ENCODE results near the gene RASA2. TPM values are rescaled to one million over a fixed set of nuclear protein-coding genes. Genes with fewer than 3 reads are reported as not detected.

Gene RASA2
- total and polyA plus RNA-seq, 2 experiments from 2014 or later = 16.6 to 28.6 TPM

GRCh38 chr3:141514382-141514781 lies 27.6 kb downstream of the RASA2 start:
- Histone ChIP-seq H3K4me3 (no peak overlapping the region), H3K4me2 (no peak overlapping the region), H3K4me1 (ENCODE audit: insufficient read depth) (no peaks in the 10 kb centered on the region), H2AFZ (no peak overlapping the region), H3K9me2 (ENCODE audit: insufficient read depth) (no peaks in the 10 kb centered on the region), H3K27ac (ENCODE audit: low read depth) (no peak overlapping the region), H4K20me1 (replicated peaks; ENCODE audit: insufficient read depth) (no peaks in the 10 kb centered on the region), H3K36me3 (ENCODE audit: insufficient read depth) (peaks cover 8% of the 10 kb centered on the region; the same call in 1 of the 2 replicates), H3F3A (replicated peaks; ENCODE audit: low read depth) (no peaks in the 10 kb centered on the region), H3K79me2 (replicated peaks; ENCODE audit: insufficient read depth) (peaks cover 17% of the 10 kb centered on the region), H3K27me3 (ENCODE audit: insufficient read depth) (no peaks in the 10 kb centered on the region)
- H3K36me3 Mint-ChIP-seq (ENCODE audit: low read depth) = peaks cover 26% of the 10 kb centered on the region
- H3K4me1 Mint-ChIP-seq = no peaks in the 10 kb centered on the region
- ATAC-seq (no peak), DNase-seq (ENCODE audit: low spot score) (no peak)
- H3K4me3 Mint-ChIP-seq = no peak overlapping the region
- no peak overlapping the region for H3K27ac Mint-ChIP-seq
- TF ChIP-seq CTCF (conservative IDR thresholded peaks at IDR 0.05; ENCODE audit: low read depth in 2 of 2) (no peak), POLR2AphosphoS5 (IDR thresholded peaks at IDR 0.05; ENCODE audit: low read depth) (no peak), STAT1 (IDR thresholded peaks at IDR 0.05; ENCODE audit: unreplicated experiment) (no peak), ZNF114 (CRISPR knock-in tag; IDR thresholded peaks at IDR 0.05) (no peak), ETS1 (IDR thresholded peaks at IDR 0.05) (no peak), ZNF331 (CRISPR knock-in tag; IDR thresholded peaks at IDR 0.05; ENCODE audit: low read depth) (no peak), EZH2 (IDR thresholded peaks at IDR 0.05; ENCODE audit: low read depth, unreplicated experiment) (no peak), REST (IDR thresholded peaks at IDR 0.05; ENCODE audit: unreplicated experiment) (no peak), CREB1 (CRISPR knock-in tag; IDR thresholded peaks at IDR 0.05; ENCODE audit: low read depth) (no peak), ZNF462 (CRISPR knock-in tag; IDR thresholded peaks at IDR 0.05) (no peak), NANOG (IDR thresholded peaks at IDR 0.05; ENCODE audit: borderline replicate concordance) (no peak), JUNB (IDR thresholded peaks at IDR 0.05; ENCODE audit: unreplicated experiment) (no peak), EZH2phosphoT487 (IDR thresholded peaks at IDR 0.05; ENCODE audit: unreplicated experiment) (no peak)
- H3K9me3 Mint-ChIP-seq = no peaks in the 10 kb centered on the region
- no peaks in the 10 kb centered on the region for H3K27me3 Mint-ChIP-seq (ENCODE audit: insufficient read depth, low read depth, poor library complexity)

Measured in GM23338 (cell line).